ENCODE measurements around the gene PRKG1.

Gene PRKG1

DNA sequence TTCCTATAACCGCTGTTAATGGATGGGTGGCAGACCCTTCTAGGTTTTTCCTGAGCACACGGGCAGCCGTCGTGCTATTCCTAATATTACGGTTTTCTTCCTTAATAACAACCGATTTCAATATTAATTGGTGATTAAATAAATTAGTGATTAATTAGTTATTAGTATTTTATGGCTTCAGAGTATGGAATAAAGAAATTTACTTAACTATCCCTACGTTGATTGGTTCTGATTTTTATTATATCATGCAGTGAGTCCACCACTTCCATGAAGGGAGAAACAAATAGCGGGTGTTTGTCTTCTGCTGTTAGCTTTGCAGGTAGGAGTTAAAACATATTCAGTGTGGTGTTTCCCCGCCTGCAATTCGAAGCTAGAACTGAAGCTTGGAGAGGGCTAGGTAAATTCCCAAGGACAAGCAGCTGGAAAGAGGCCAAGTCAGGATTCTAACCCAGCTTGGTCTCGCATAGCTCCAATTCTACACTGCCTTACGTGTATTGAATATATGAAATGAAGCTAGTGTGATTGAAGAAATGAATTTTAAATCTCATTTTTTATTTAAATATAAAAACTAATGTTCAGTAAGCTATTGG is 626.0 kb downstream of the PRKG1 start:
- H3K4me1 ChIP-seq (ENCODE audit: control insufficient read depth, insufficient read depth, low read length) = 0 out of 2 replicates have a peak, but pooled peaks cover 2% of the 10 kb centered on the region
- H3K4me3 ChIP-seq (ENCODE audit: low read length) = no peak overlapping the region; the same call in 1 of the 2 replicates
- no peaks in the 10 kb centered on the region for H3K9me3 ChIP-seq (ENCODE audit: control insufficient read depth, insufficient read depth, low read length)
- no CpG with 5 or more reads among the region's 12 CpGs for WGBS (ENCODE audit: insufficient coverage, insufficient read length)
- no peaks in the 10 kb centered on the region for H3K27me3 ChIP-seq (ENCODE audit: control insufficient read depth, insufficient read depth, low read length)
- DNase-seq (ENCODE audit: low read depth, low spot score) = no peak
- H3K27ac ChIP-seq (ENCODE audit: low read length) = no peak overlapping the region
- H3K36me3 ChIP-seq (ENCODE audit: control insufficient read depth, insufficient read depth, low read length) = 0 out of 2 replicates have a peak, but pooled peaks cover 2% of the 10 kb centered on the region

DNA sequence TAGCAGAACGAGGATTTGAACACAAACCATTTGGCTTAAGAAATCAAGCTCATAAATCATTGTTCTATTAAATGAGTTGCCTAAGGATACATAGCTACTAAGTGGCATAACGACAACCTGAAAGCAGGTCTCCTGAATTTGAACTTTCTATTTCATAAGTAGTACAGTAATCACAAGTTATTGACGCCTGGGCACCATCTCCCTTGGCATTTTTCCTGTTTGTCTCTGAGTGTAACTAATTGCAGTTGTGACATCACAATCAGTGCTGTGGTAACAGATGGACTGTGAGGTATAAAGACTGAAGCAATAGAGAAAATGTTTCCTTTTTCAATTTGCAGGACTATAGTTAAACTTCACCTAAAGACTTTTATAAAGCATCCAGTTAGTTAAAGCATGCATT is 631.5 kb downstream of the PRKG1 start:
- Histone ChIP-seq H3K4me1 (ENCODE audit: control insufficient read depth, insufficient read depth, low read length) (no peaks in the 10 kb centered on the region), H3K4me3 (ENCODE audit: low read length) (no peak overlapping the region), H3K27me3 (ENCODE audit: control insufficient read depth, insufficient read depth, low read length) (no peaks in the 10 kb centered on the region), H3K9me3 (ENCODE audit: control insufficient read depth, insufficient read depth, low read length) (no peaks in the 10 kb centered on the region), H3K36me3 (ENCODE audit: control insufficient read depth, insufficient read depth, low read length) (no peaks in the 10 kb centered on the region), H3K27ac (ENCODE audit: low read length) (no peak overlapping the region)
- DNase-seq (ENCODE audit: low read depth, low spot score) = no peak
- WGBS (ENCODE audit: insufficient coverage, insufficient read length) = no CpG with 5 or more reads among the region's 3 CpGs

DNA sequence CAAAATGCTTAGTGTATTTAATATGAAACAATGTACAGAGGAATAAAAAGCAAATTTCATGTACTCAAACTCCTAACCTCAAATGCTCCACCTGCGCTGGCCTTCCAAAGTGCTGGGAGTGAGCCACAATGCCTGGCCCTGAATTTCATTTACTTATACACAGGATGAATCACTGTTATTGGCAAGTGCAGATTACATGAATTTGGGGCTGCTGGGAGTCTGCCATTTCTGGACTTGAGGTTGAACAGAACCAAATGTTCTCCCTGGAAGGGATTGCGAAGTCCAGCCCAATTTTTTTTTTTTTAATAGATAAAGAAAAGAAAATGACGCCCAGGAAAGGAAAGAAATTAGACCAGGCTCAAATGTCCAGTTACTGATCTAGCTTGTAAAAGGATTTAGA is 631.9 kb downstream of the PRKG1 start:
- Histone ChIP-seq H3K4me3 (ENCODE audit: low read length) (no peak overlapping the region), H3K36me3 (ENCODE audit: control insufficient read depth, insufficient read depth, low read length) (no peaks in the 10 kb centered on the region), H3K9me3 (ENCODE audit: control insufficient read depth, insufficient read depth, low read length) (no peaks in the 10 kb centered on the region), H3K27me3 (ENCODE audit: control insufficient read depth, insufficient read depth, low read length) (no peaks in the 10 kb centered on the region), H3K4me1 (ENCODE audit: control insufficient read depth, insufficient read depth, low read length) (no peaks in the 10 kb centered on the region), H3K27ac (ENCODE audit: low read length) (no peak overlapping the region)
- no CpG with 5 or more reads among the region's 3 CpGs for WGBS (ENCODE audit: insufficient coverage, insufficient read length)
- DNase-seq (ENCODE audit: low read depth, low spot score) = no peak

DNA sequence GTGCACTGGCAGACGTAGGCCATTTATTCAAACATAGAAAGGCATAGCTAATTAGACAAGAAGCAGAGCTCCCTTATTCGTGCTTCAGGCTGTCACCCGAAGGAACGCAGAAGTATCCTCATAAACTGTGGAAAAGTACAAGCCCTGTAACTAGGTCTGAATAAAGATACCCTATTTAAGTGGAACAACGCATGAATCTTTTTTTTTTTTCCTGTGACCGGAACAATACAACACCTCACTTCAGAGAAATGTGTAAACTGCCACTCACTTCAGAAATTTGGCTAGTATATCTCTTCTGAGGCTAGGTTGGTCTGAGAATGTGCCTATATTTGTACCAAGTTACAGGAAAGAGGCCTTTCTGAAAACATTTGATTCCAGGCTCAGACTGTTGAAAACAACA is 633.1 kb downstream of the PRKG1 start:
- no peaks in the 10 kb centered on the region for H3K27me3 ChIP-seq (ENCODE audit: control insufficient read depth, insufficient read depth, low read length)
- no peaks in the 10 kb centered on the region for H3K9me3 ChIP-seq (ENCODE audit: control insufficient read depth, insufficient read depth, low read length)
- H3K27ac ChIP-seq (ENCODE audit: low read length) = no peak overlapping the region
- whole genome bisulfite sequencing (ENCODE audit: insufficient coverage, insufficient read length) = no CpG with 5 or more reads among the region's 6 CpGs
- H3K36me3 ChIP-seq (ENCODE audit: control insufficient read depth, insufficient read depth, low read length) = no peaks in the 10 kb centered on the region
- no peak overlapping the region for H3K4me3 ChIP-seq (ENCODE audit: low read length)
- DNase-seq (ENCODE audit: low read depth, low spot score) = no peak
- H3K4me1 ChIP-seq (ENCODE audit: control insufficient read depth, insufficient read depth, low read length) = no peaks in the 10 kb centered on the region

DNA sequence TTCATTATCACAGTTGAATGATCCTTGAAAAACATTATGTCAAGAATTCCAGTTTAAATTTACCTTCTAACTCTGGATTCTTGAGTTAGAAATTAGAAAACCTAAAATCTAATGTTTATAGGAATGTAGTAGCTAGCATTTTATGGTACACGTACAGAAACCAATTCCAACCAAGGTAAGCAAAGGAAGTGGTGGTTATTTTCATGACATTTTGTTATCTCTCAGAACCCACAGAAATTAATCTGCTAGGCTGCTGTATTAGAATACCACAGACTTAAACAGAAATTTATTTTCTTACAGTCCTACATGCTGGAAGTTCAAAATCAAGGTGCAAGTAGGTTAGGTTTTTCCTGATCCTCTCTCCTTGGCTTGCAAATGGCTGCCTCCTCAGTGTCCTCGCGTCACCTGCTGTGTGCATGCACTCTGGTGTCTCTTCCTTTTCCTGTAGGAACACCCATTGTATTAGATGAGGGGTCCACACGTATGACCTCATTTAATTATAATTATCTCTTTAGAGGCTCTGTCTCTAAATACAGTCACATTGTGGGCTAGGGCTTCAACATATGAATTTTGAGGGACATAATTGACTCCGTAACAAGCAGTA is 633.6 kb downstream of the PRKG1 start:
- no peak overlapping the region for H3K27ac ChIP-seq (ENCODE audit: low read length)
- no peaks in the 10 kb centered on the region for H3K36me3 ChIP-seq (ENCODE audit: control insufficient read depth, insufficient read depth, low read length)
- no CpG with 5 or more reads among the region's 5 CpGs for WGBS (ENCODE audit: insufficient coverage, insufficient read length)
- H3K4me1 ChIP-seq (ENCODE audit: control insufficient read depth, insufficient read depth, low read length) = no peaks in the 10 kb centered on the region
- DNase-seq (ENCODE audit: low read depth, low spot score) = no peak
- H3K27me3 ChIP-seq (ENCODE audit: control insufficient read depth, insufficient read depth, low read length) = no peaks in the 10 kb centered on the region
- H3K4me3 ChIP-seq (ENCODE audit: low read length) = no peak overlapping the region
- no peaks in the 10 kb centered on the region for H3K9me3 ChIP-seq (ENCODE audit: control insufficient read depth, insufficient read depth, low read length)

DNA sequence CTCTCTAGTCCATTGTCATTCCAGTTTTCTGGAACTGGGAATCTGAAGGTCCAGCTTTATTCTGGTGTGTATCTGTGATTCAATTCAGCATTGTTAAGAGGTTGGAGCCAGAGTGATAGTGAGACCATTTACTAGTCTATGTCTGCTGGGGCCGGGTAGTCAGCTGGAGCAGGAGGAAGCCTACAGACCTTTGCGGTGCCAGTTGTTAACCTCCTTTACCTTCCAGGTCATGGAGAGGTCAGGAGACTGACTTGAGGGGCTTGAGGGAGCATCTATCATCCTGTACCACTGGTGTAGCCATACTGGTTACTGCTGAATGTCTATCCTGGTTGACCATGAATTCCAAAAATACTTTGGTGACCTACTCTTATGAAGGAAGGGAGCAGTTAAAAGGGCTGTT is 634.3 kb downstream of the PRKG1 start:
- Histone ChIP-seq H3K36me3 (ENCODE audit: control insufficient read depth, insufficient read depth, low read length) (no peaks in the 10 kb centered on the region), H3K27ac (ENCODE audit: low read length) (no peak overlapping the region), H3K4me3 (ENCODE audit: low read length) (no peak overlapping the region), H3K9me3 (ENCODE audit: control insufficient read depth, insufficient read depth, low read length) (no peaks in the 10 kb centered on the region), H3K4me1 (ENCODE audit: control insufficient read depth, insufficient read depth, low read length) (no peaks in the 10 kb centered on the region), H3K27me3 (ENCODE audit: control insufficient read depth, insufficient read depth, low read length) (no peaks in the 10 kb centered on the region)
- no CpG with 5 or more reads among the region's 2 CpGs for WGBS (ENCODE audit: insufficient coverage, insufficient read length)
- no peak for DNase-seq (ENCODE audit: low read depth, low spot score)

DNA sequence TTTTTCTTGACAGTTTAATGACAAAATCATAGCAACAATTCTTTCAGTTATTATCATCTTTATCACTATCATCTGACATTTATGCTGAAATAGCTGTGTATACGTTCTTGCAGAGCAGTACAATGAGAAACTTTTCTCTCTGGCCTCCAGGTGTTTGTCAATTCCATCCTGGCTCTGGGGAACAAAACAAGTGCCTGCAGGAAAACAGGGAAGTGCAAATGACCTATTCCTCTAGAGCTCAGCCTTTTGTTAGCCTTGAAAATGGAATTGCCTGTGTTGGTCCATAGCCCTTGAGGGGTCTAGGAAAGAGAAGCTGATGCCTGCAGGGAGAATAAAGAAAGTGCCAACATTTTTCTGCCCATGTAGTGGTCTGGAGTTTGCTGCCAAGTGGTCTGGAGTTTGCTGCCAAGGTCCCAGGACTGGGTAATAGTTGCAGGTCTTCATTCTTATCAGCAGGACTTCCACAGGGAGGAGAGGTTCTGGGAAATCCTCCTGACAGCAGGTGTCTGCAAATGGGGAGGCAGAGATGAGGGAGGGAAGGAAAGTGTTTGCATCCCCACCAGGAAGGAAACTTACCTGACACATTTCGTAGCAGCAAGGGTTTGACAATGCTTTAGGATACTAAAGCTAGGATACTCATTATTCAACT is 635.2 kb downstream of the PRKG1 start:
- Histone ChIP-seq H3K4me3 (ENCODE audit: low read length) (no peak overlapping the region), H3K9me3 (ENCODE audit: control insufficient read depth, insufficient read depth, low read length) (no peaks in the 10 kb centered on the region), H3K4me1 (ENCODE audit: control insufficient read depth, insufficient read depth, low read length) (no peaks in the 10 kb centered on the region), H3K27ac (ENCODE audit: low read length) (no peak overlapping the region), H3K36me3 (ENCODE audit: control insufficient read depth, insufficient read depth, low read length) (no peaks in the 10 kb centered on the region), H3K27me3 (ENCODE audit: control insufficient read depth, insufficient read depth, low read length) (no peaks in the 10 kb centered on the region)
- DNase-seq (ENCODE audit: low read depth, low spot score) = no peak
- no CpG with 5 or more reads among the region's 2 CpGs for WGBS (ENCODE audit: insufficient coverage, insufficient read length)

DNA sequence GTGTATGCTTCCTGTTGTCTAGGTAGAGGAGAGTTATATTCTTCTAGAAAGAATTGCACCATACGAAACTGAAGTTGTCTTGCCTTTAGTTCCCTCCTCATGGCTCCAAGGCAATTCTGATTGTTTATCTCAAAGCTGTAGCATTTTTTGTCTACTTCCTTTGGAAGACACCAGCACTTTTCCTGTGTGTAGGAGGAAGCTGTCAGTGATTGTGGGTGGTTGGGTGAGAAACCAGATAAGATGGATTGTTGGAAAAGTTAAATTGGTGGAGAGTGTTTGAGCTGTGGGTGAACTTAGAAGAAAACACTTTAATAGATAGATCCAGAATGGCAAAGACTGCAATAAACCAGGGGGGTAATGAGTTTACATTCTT is 637.2 kb downstream of the PRKG1 start:
- H3K9me3 ChIP-seq (ENCODE audit: control insufficient read depth, insufficient read depth, low read length) = no peaks in the 10 kb centered on the region
- no CpG with 5 or more reads among the region's 1 CpG for WGBS (ENCODE audit: insufficient coverage, insufficient read length)
- H3K27ac ChIP-seq (ENCODE audit: low read length) = no peak overlapping the region
- no peak overlapping the region for H3K4me3 ChIP-seq (ENCODE audit: low read length)
- no peak for DNase-seq (ENCODE audit: low read depth, low spot score)
- H3K36me3 ChIP-seq (ENCODE audit: control insufficient read depth, insufficient read depth, low read length) = no peaks in the 10 kb centered on the region
- H3K27me3 ChIP-seq (ENCODE audit: control insufficient read depth, insufficient read depth, low read length) = no peaks in the 10 kb centered on the region
- no peaks in the 10 kb centered on the region for H3K4me1 ChIP-seq (ENCODE audit: control insufficient read depth, insufficient read depth, low read length)

DNA sequence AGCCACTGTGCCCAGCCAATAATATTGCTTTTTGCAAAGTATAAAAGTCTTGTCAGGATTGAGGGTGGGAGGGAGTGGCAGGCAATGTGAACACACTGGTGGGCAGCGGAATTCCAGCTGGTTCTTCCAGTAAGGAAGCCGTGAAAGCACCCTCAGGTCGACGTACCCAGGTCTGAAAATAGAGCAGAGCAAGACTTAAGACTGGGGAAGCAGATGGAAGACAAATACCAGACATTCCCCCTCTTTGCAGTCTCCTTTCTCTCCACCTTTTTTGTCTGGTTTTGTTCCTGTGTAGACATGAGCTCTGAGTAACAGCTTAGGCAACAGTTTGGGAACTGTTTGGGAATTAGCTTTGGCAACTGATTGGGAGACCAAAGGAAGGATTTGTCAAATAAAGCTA is 642.7 kb downstream of the PRKG1 start:
- WGBS (ENCODE audit: insufficient coverage, insufficient read length) = no CpG with 5 or more reads among the region's 4 CpGs
- DNase-seq (ENCODE audit: low read depth, low spot score) = no peak
- H3K4me3 ChIP-seq (ENCODE audit: low read length) = no peak overlapping the region
- H3K27me3 ChIP-seq (ENCODE audit: control insufficient read depth, insufficient read depth, low read length) = no peaks in the 10 kb centered on the region
- H3K4me1 ChIP-seq (ENCODE audit: control insufficient read depth, insufficient read depth, low read length) = no peaks in the 10 kb centered on the region
- H3K27ac ChIP-seq (ENCODE audit: low read length) = no peak overlapping the region
- H3K36me3 ChIP-seq (ENCODE audit: control insufficient read depth, insufficient read depth, low read length) = no peaks in the 10 kb centered on the region
- H3K9me3 ChIP-seq (ENCODE audit: control insufficient read depth, insufficient read depth, low read length) = no peaks in the 10 kb centered on the region

DNA sequence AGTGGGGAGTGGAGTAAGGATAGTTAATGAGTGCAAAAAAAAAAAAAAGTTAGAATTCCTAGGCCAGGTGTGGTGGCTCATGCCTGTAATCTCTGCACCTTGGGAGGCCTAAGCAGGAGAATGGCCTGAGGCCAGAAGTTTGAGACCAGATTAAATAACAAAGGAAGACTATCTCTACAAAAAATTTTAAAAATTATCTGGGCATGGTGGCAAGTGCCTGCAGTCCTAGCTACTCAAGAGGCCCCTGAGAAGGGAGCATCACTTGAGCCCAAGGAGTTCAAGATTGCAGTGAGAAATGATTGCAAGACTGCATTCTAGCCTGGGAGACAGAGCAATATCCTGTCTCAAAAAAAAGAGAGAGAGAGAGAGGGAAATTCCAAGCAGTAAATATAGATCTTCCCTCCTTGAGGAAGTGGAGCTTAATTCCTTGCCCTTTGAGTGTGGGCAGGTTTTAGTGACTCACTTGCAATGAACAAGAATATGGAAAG is 644.6 kb downstream of the PRKG1 start:
- Histone ChIP-seq H3K4me3 (ENCODE audit: low read length) (no peak overlapping the region), H3K9me3 (ENCODE audit: control insufficient read depth, insufficient read depth, low read length) (no peaks in the 10 kb centered on the region), H3K4me1 (ENCODE audit: control insufficient read depth, insufficient read depth, low read length) (no peaks in the 10 kb centered on the region), H3K36me3 (ENCODE audit: control insufficient read depth, insufficient read depth, low read length) (no peaks in the 10 kb centered on the region), H3K27ac (ENCODE audit: low read length) (no peak overlapping the region), H3K27me3 (ENCODE audit: control insufficient read depth, insufficient read depth, low read length) (no peaks in the 10 kb centered on the region)
- DNase-seq (ENCODE audit: low read depth, low spot score) = no peak

DNA sequence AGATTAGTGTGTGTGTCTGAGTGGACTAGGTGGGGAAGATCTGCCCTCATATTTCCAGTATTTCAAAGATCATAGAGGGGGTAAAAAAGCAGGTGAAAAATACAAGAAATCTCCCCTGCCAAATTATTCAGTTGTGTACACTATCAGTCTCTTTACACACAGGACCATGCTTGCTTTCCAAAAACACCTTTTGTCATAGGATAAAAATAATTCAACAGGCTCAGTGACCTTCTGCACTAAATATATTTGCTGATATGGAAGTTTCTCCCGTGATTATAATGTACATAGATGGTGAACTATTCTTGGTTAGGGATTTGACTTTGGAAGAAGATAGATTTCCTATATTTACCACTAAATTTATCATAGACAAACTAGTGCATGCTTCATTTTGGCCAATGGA is 649.8 kb downstream of the PRKG1 start:
- H3K36me3 ChIP-seq (ENCODE audit: control insufficient read depth, insufficient read depth, low read length) = no peaks in the 10 kb centered on the region
- DNase-seq (ENCODE audit: low read depth, low spot score) = no peak
- no peaks in the 10 kb centered on the region for H3K9me3 ChIP-seq (ENCODE audit: control insufficient read depth, insufficient read depth, low read length)
- H3K27me3 ChIP-seq (ENCODE audit: control insufficient read depth, insufficient read depth, low read length) = no peaks in the 10 kb centered on the region
- no peaks in the 10 kb centered on the region for H3K4me1 ChIP-seq (ENCODE audit: control insufficient read depth, insufficient read depth, low read length)
- H3K27ac ChIP-seq (ENCODE audit: low read length) = no peak overlapping the region
- WGBS (ENCODE audit: insufficient coverage, insufficient read length) = no CpG with 5 or more reads among the region's 1 CpG
- no peak overlapping the region for H3K4me3 ChIP-seq (ENCODE audit: low read length)
